ENCODE results near the gene TK1. TPM values are rescaled to one million over a fixed set of nuclear protein-coding genes. Genes with fewer than 3 reads are reported as not detected.

The TK1 gene
- total and polyA plus RNA-seq, 4 donors, result 1.1 to 3.8 (median 2.5) TPM

DNA sequence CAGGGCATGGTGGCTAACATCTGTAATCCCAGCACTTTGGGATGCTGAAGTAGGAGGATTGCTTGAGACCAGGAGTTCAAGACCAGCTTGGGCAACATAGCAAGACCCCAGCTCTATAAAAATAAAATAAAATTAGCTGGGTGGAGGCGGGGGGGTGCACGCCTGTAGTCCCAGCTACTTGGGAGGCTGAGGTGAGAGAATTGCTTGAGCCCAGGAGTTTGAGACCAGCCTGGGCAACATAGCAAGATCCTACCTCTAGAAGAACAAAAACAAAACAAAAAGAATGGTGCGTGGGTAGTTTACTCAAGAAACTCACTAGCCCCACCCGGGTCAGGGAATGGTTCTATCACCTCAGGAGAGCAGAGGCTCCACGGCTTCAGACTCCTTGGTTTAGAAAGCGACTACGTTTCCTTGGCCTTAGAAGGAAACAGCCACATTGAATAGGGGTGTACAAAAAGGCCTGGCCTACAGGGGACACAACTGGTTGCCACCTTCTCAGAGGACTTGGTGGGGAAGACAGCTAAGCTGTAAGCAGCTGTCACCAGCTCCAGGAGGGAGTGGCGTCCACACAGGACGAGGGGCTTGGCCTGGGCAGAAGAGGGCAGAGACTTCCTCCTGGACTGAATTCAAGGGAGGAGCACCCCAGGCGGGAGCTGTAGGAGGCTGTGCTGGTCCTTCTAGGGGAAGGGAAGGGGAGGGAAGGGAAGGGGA is 716 bp downstream of the TK1 start:
- Histone ChIP-seq H3K27ac (ENCODE audit: low read depth in 1 of 2, low read length in 2 of 2) (no peak overlapping the region), H3K36me3 (ENCODE audit: control insufficient read depth in 1 of 2, insufficient read depth in 2 of 2, low read length in 1 of 2) (peaks cover 0 to 2% of the 10 kb centered on the region in 2 donors), H3K4me1 (ENCODE audit: control insufficient read depth in 1 of 2, insufficient read depth in 2 of 2, low read length in 2 of 2) (peaks cover 0 to 3% of the 10 kb centered on the region in 2 donors), H3K9me3 (ENCODE audit: control insufficient read depth, low read length) (no peaks in the 10 kb centered on the region), H3K27me3 (ENCODE audit: control insufficient read depth in 1 of 2, insufficient read depth in 2 of 2, low read length in 1 of 2) (no peaks in the 10 kb centered on the region), H3K4me3 (ENCODE audit: low read length in 2 of 2) (no peak overlapping the region)
- WGBS, 2 donors, result 54 to 55% methylated on average over 10 of the region's 10 CpGs
- peak in 1 of 2 donors; percentile 79 for DNase-seq
- intact Hi-C loops (cut with DNase I), result no loop called here
- peak; percentile 30 for ATAC-seq (ENCODE audit: low FRiP score)

- intact Hi-C loops (cut with DNase I), result no loop called here
- H3K4me1 ChIP-seq (ENCODE audit: control insufficient read depth in 1 of 2, insufficient read depth in 2 of 2, low read length in 2 of 2), result peaks cover 0 to 7% of the 10 kb centered on the region in 2 donors
- H3K27ac ChIP-seq (ENCODE audit: low read depth in 1 of 2, low read length in 2 of 2), result peak overlapping the region in 1 of 2 donors; percentile 1
- DNase-seq (no peak), ATAC-seq (ENCODE audit: low FRiP score) (no peak)
- no peaks in the 10 kb centered on the region for H3K36me3 ChIP-seq (ENCODE audit: control insufficient read depth in 1 of 2, insufficient read depth in 2 of 2, low read length in 1 of 2)
- no peaks in the 10 kb centered on the region for H3K27me3 ChIP-seq (ENCODE audit: control insufficient read depth in 1 of 2, insufficient read depth in 2 of 2, low read length in 1 of 2)
- no peaks in the 10 kb centered on the region for H3K9me3 ChIP-seq (ENCODE audit: control insufficient read depth, low read length)
- no peak overlapping the region for H3K4me3 ChIP-seq (ENCODE audit: low read length in 2 of 2)
- 10 to 21% methylated on average over 9 of the region's 9 CpGs for WGBS, 2 donors
These were observed 2.0 kb downstream of the TK1 start for GRCh38 chr17:78184868-78185267.

DNA sequence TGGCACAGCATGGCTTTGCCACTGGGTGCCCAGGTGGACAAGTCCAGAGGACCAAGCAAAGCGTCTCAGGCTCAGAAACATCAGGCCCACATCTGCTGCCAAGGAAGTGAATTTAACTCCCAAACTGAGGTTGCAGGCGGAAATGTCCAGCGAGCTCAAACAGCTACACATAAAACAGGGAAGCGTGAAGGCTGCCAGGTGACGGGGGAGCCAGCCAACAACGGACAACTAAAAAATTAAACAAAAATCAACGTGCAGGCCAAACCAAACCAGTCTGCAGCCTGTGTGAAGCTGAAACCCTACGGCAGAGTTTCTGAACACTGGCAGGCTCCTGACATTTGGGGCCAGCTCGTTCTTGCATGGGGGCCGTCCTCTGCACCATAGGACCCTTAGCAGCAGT is 2.5 kb downstream of the TK1 start:
- ATAC-seq (ENCODE audit: low FRiP score) (no peak), DNase-seq (peak; percentile 65 to 73)
- 10 to 15% methylated on average over 10 of the region's 10 CpGs for WGBS, 2 donors
- H3K27ac ChIP-seq (ENCODE audit: low read depth in 1 of 2, low read length in 2 of 2), result peak overlapping the region in 1 of 2 donors; percentile 1
- no peak overlapping the region for H3K4me3 ChIP-seq (ENCODE audit: low read length in 2 of 2)
- H3K4me1 ChIP-seq (ENCODE audit: control insufficient read depth in 1 of 2, insufficient read depth in 2 of 2, low read length in 2 of 2), result peaks cover 0 to 7% of the 10 kb centered on the region in 2 donors
- H3K36me3 ChIP-seq (ENCODE audit: control insufficient read depth in 1 of 2, insufficient read depth in 2 of 2, low read length in 1 of 2), result no peaks in the 10 kb centered on the region
- intact Hi-C loops (cut with DNase I), result no loop called here
- no peaks in the 10 kb centered on the region for H3K27me3 ChIP-seq (ENCODE audit: control insufficient read depth in 1 of 2, insufficient read depth in 2 of 2, low read length in 1 of 2)
- H3K9me3 ChIP-seq (ENCODE audit: control insufficient read depth, low read length), result no peaks in the 10 kb centered on the region

- DNase-seq, result no peak
- H3K36me3 ChIP-seq (ENCODE audit: control insufficient read depth in 1 of 2, insufficient read depth in 2 of 2, low read length in 1 of 2), result no peaks in the 10 kb centered on the region
- H3K4me1 ChIP-seq (ENCODE audit: control insufficient read depth in 1 of 2, insufficient read depth in 2 of 2, low read length in 2 of 2), result peaks cover 2 to 7% of the 10 kb centered on the region in 2 donors
- intact Hi-C loops (cut with DNase I), result no loop called here
- no peak overlapping the region for H3K4me3 ChIP-seq (ENCODE audit: low read length in 2 of 2)
- H3K27ac ChIP-seq (ENCODE audit: low read depth in 1 of 2, low read length in 2 of 2), result peak overlapping the region in 1 of 2 donors; percentile 1
- no peaks in the 10 kb centered on the region for H3K27me3 ChIP-seq (ENCODE audit: control insufficient read depth in 1 of 2, insufficient read depth in 2 of 2, low read length in 1 of 2)
- no peak for ATAC-seq (ENCODE audit: low FRiP score)
- H3K9me3 ChIP-seq (ENCODE audit: control insufficient read depth, low read length), result no peaks in the 10 kb centered on the region
- WGBS, 2 donors, result 62 to 66% methylated on average over 12 of the region's 12 CpGs
These were observed 2.9 kb downstream of the TK1 start for GRCh38 chr17:78183916-78184315.

- Histone ChIP-seq H3K4me1 (ENCODE audit: control insufficient read depth in 1 of 2, insufficient read depth in 2 of 2, low read length in 2 of 2) (peaks cover 2 to 7% of the 10 kb centered on the region in 2 donors), H3K4me3 (ENCODE audit: low read length in 2 of 2) (no peak overlapping the region), H3K27me3 (ENCODE audit: control insufficient read depth in 1 of 2, insufficient read depth in 2 of 2, low read length in 1 of 2) (no peaks in the 10 kb centered on the region), H3K36me3 (ENCODE audit: control insufficient read depth in 1 of 2, insufficient read depth in 2 of 2, low read length in 1 of 2) (no peaks in the 10 kb centered on the region), H3K9me3 (ENCODE audit: control insufficient read depth, low read length) (no peaks in the 10 kb centered on the region), H3K27ac (ENCODE audit: low read depth in 1 of 2, low read length in 2 of 2) (no peak overlapping the region)
- 95 to 96% methylated on average over 13 of the region's 13 CpGs for WGBS, 2 donors
- intact Hi-C loops (cut with DNase I), result no loop called here
- no peak for ATAC-seq (ENCODE audit: low FRiP score)
- DNase-seq, result no peak
These were observed 4.3 kb downstream of the TK1 start for GRCh38 chr17:78182504-78182903.

GRCh38 chr17:78180508-78180907 is 6.3 kb downstream of the TK1 start:
- Histone ChIP-seq H3K4me1 (ENCODE audit: control insufficient read depth in 1 of 2, insufficient read depth in 2 of 2, low read length in 2 of 2) (peaks cover 2 to 7% of the 10 kb centered on the region in 2 donors), H3K27me3 (ENCODE audit: control insufficient read depth in 1 of 2, insufficient read depth in 2 of 2, low read length in 1 of 2) (no peaks in the 10 kb centered on the region), H3K27ac (ENCODE audit: low read depth in 1 of 2, low read length in 2 of 2) (peak overlapping the region in 1 of 2 donors; percentile 73), H3K4me3 (ENCODE audit: low read length in 2 of 2) (no peak overlapping the region), H3K36me3 (ENCODE audit: control insufficient read depth in 1 of 2, insufficient read depth in 2 of 2, low read length in 1 of 2) (no peaks in the 10 kb centered on the region), H3K9me3 (ENCODE audit: control insufficient read depth, low read length) (no peaks in the 10 kb centered on the region)
- no peak for DNase-seq
- intact Hi-C loops (cut with DNase I), result no loop called here
- no peak for ATAC-seq (ENCODE audit: low FRiP score)
- WGBS, 2 donors, result 42 to 43% methylated on average over 2 of the region's 2 CpGs

DNA sequence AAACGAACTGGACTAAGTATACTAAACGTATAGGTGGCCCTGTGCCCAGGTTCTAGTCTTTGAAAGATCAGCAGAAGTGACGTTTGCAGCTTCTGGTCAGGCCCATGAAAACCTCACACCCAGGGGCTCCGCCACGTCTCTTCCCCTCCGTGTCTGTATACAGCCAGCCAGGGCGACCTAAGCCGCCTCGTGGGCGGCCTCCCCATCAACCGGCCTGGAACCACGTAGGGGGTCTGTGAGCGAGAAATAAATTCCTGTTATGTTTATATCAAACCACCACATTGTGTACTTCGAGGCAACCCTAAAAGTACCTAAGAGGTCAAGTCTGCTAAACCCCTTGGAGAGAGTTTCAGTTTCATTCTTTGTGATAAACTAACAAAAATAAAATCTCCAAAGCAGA is 6.8 kb downstream of the TK1 start:
- Histone ChIP-seq H3K27ac (ENCODE audit: low read depth in 1 of 2, low read length in 2 of 2) (peak overlapping the region; percentile 31 to 94), H3K36me3 (ENCODE audit: control insufficient read depth in 1 of 2, insufficient read depth in 2 of 2, low read length in 1 of 2) (no peaks in the 10 kb centered on the region), H3K9me3 (ENCODE audit: control insufficient read depth, low read length) (no peaks in the 10 kb centered on the region), H3K4me3 (ENCODE audit: low read length in 2 of 2) (no peak overlapping the region), H3K27me3 (ENCODE audit: control insufficient read depth in 1 of 2, insufficient read depth in 2 of 2, low read length in 1 of 2) (no peaks in the 10 kb centered on the region), H3K4me1 (ENCODE audit: control insufficient read depth in 1 of 2, insufficient read depth in 2 of 2, low read length in 2 of 2) (peaks cover 2 to 5% of the 10 kb centered on the region in 2 donors)
- WGBS, 2 donors, result 13 to 18% methylated on average over 14 of the region's 14 CpGs
- ATAC-seq (ENCODE audit: low FRiP score) (no peak), DNase-seq (no peak)
- intact Hi-C loops (cut with DNase I), result no loop called here

GRCh38 chr17:78179372-78179771 is 7.5 kb downstream of the TK1 start:
- Histone ChIP-seq H3K9me3 (ENCODE audit: control insufficient read depth, low read length) (no peaks in the 10 kb centered on the region), H3K36me3 (ENCODE audit: control insufficient read depth in 1 of 2, insufficient read depth in 2 of 2, low read length in 1 of 2) (no peaks in the 10 kb centered on the region), H3K27ac (ENCODE audit: low read depth in 1 of 2, low read length in 2 of 2) (peak overlapping the region; percentile 31 to 94), H3K27me3 (ENCODE audit: control insufficient read depth in 1 of 2, insufficient read depth in 2 of 2, low read length in 1 of 2) (no peaks in the 10 kb centered on the region), H3K4me1 (ENCODE audit: control insufficient read depth in 1 of 2, insufficient read depth in 2 of 2, low read length in 2 of 2) (peaks cover 2 to 4% of the 10 kb centered on the region in 2 donors), H3K4me3 (ENCODE audit: low read length in 2 of 2) (no peak overlapping the region)
- DNase-seq, result peak; percentile 83 to 85
- intact Hi-C loops (cut with DNase I), result loop anchor here in 1 of 2 donors (5.0 kb wide), 1 partner anchor 67 kb away; no protein-coding TSS in a partner anchor
- peak; percentile 60 for ATAC-seq (ENCODE audit: low FRiP score)
- WGBS, 2 donors, result 44 to 57% methylated on average over 17 of the region's 17 CpGs

- DNase-seq (peak; percentile 85 to 91), ATAC-seq (ENCODE audit: low FRiP score) (no peak)
- Histone ChIP-seq H3K4me3 (ENCODE audit: low read length in 2 of 2) (no peak overlapping the region), H3K4me1 (ENCODE audit: control insufficient read depth in 1 of 2, insufficient read depth in 2 of 2, low read length in 2 of 2) (peaks cover 2 to 4% of the 10 kb centered on the region in 2 donors), H3K27ac (ENCODE audit: low read depth in 1 of 2, low read length in 2 of 2) (peak overlapping the region in 1 of 2 donors; percentile 42), H3K9me3 (ENCODE audit: control insufficient read depth, low read length) (no peaks in the 10 kb centered on the region), H3K27me3 (ENCODE audit: control insufficient read depth in 1 of 2, insufficient read depth in 2 of 2, low read length in 1 of 2) (no peaks in the 10 kb centered on the region), H3K36me3 (ENCODE audit: control insufficient read depth in 1 of 2, insufficient read depth in 2 of 2, low read length in 1 of 2) (no peaks in the 10 kb centered on the region)
- intact Hi-C loops (cut with DNase I), result loop anchor here in 1 of 2 donors (5.0 kb wide), 1 partner anchor 64 kb away; no protein-coding TSS in a partner anchor
- WGBS, 2 donors, result 40 to 43% methylated on average over 14 of the region's 14 CpGs
These were observed 10.3 kb downstream of the TK1 start for GRCh38 chr17:78176548-78177025.

All from aorta (tissue), 5 donors.